ENCODE measurements around the gene CCM2.

DNA sequence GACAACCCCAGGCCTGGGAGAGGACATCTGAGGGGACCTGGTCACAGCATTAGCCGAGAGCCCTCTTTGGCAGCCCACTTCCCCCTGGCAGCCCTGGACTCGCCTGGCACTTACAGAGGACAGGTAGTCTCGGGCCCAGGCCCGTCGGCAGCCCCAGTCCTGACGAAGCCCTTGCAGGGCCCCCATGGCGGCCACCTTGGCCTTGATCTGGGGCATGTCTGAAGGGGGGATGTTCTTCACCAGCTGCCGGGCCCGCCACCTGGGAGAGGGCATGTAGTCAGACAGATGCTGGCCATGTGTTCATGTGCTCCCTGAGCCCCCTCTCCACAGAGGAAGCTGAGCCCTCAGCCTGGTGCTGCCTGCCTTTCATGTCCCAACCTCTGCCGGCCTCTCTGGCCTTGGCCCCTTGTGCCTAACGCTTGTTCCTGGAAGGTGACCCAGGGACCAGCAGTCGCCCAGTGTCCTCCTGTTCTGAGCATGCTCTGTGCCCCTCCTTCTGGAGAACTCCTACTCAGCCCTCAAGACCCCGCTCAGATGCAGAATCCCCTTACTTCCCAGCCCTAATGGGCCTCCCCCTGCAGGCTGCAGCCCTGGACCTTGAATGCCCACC lies 35.1 kb upstream of the CCM2 start:
- TF ChIP-seq POLR2AphosphoS5 (IDR thresholded peaks at IDR 0.05; ENCODE audit: low read depth, low read length), result peak; percentile 13; the same call in 1 of the 2 replicates
- peak; percentile 52; the same call in 1 of the 2 replicates for TF ChIP-seq POLR2A (IDR thresholded peaks at IDR 0.05; ENCODE audit: low read depth, low read length)
- no peak for TF ChIP-seq TAF1 (IDR thresholded peaks at IDR 0.05; ENCODE audit: borderline replicate concordance, low read depth, low read length)
